Measurements from ENCODE around the gene ELAVL2.

ELAVL2 gene

DNA sequence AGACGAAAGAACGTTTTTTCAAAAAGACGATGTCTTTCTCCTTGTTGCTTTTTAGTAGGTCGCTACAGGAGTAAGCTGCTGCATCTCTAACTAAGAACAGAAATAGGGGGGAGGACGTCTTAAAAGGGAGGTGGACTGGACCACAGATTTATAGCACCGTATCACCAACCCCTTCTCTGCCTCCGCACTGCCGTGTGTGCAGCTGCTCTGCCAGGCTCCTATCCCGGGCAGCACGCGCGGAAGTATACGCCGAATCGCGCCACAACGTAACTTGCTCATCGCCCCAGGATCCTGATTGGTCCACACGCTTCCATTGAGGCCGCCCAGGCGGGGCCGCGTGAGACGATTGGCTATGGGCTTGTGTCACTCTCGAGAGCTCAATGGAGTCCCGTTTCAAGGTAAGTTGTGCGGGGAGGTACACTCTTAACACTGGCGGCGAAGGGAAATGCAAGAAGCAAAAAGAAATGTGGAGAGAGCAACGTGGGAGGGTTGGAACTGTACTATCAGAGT, at the start of gene ELAVL2:
Gene ELAVL2, minus strand, starts transcription at position 121 of the 510 bp plus-strand sequence. CDS start 64,006 bp downstream, outside the sequence.
- peaks cover 41% of the 10 kb centered on the region for H3K27me3 Mint-ChIP-seq (ENCODE audit: low read depth, poor library complexity)

DNA sequence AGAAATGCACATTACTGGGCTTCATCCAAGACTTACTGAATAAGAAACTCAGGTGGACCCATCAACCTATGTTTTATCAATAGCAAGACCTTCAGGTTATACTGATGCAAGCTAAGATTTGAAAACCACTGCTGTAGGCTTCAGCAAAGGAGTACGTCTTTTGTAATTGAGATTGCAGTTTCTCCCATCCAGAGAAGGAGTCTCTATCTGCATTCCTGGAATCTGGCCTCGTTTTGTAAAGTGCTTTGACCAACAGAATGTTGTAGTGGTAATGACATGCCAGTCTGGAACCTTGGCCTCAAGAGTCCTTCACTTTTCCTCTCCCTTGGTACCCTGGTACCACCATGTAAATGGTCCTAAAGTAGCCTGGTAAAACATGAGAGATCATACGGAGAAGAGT, 32.2 kb upstream of the ELAVL2 start:
- Mint-ChIP-seq H3K4me3 (no peak overlapping the region), H3K9me3 (no peaks in the 10 kb centered on the region), H3K36me3 (ENCODE audit: low read depth) (no peaks in the 10 kb centered on the region), H3K4me1 (no peaks in the 10 kb centered on the region), H3K27me3 (ENCODE audit: low read depth, poor library complexity) (peaks cover 7% of the 10 kb centered on the region), H3K27ac (no peak overlapping the region)
- TF ChIP-seq, protein P1, sequence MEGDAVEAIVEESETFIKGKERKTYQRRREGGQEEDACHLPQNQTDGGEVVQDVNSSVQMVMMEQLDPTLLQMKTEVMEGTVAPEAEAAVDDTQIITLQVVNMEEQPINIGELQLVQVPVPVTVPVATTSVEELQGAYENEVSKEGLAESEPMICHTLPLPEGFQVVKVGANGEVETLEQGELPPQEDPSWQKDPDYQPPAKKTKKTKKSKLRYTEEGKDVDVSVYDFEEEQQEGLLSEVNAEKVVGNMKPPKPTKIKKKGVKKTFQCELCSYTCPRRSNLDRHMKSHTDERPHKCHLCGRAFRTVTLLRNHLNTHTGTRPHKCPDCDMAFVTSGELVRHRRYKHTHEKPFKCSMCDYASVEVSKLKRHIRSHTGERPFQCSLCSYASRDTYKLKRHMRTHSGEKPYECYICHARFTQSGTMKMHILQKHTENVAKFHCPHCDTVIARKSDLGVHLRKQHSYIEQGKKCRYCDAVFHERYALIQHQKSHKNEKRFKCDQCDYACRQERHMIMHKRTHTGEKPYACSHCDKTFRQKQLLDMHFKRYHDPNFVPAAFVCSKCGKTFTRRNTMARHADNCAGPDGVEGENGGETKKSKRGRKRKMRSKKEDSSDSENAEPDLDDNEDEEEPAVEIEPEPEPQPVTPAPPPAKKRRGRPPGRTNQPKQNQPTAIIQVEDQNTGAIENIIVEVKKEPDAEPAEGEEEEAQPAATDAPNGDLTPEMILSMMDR (IDR thresholded peaks at IDR 0.05): no peak
- no peak for DNase-seq

More for the DNA sequence above, at the start of gene ELAVL2:
- TF ChIP-seq, protein P1 (IDR thresholded peaks at IDR 0.05): no peak
- H3K4me3 Mint-ChIP-seq: no peak within 1 kb of the TSS
- no peaks in the 10 kb centered on the region for H3K9me3 Mint-ChIP-seq
- peaks cover 20% of the 10 kb centered on the region for H3K4me1 Mint-ChIP-seq
- H3K27ac Mint-ChIP-seq: no peak within 1 kb of the TSS
- no peaks in the 10 kb centered on the region for H3K36me3 Mint-ChIP-seq (ENCODE audit: low read depth)
- DNase-seq: peak; percentile 95

DNA sequence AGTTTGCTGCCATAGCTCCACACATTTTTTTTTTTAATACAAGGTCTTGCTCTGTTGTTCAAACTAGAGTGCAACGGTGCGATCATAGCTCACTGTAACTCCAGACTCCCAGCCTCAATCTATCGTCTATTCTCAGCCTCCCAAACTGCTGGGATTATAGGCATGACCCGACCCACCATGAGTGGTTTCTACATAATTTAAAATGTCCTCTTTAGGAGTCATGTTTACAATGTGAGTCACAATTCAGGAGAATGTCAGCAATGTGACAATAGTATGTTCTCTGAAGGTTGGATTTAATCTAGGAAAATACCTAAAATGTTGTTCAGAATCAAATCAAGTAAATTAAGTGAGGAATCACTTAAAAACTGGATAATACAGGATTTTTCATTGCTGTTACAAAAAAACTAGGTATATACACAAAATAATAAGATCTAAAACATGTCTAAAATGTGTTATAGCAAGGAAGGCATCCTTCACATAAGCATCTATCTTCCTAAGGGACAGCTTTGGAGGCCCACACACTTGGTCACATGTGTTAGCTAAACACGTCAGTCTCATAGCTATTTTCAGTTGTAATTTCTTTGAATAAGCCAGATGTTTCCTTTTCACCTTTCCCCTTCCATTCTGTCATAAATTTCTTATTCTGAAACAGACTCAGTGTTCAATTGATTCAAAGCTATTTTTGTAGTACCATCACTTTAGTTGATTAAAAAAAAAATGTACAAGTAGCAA, 30.0 kb upstream of the ELAVL2 start:
- Mint-ChIP-seq H3K36me3 (ENCODE audit: low read depth) (no peaks in the 10 kb centered on the region), H3K4me1 (peaks cover 7% of the 10 kb centered on the region), H3K27ac (peak overlapping the region; percentile 48), H3K27me3 (ENCODE audit: low read depth, poor library complexity) (peaks cover 18% of the 10 kb centered on the region), H3K9me3 (no peaks in the 10 kb centered on the region), H3K4me3 (no peak overlapping the region)
- TF ChIP-seq, protein P1 (IDR thresholded peaks at IDR 0.05): no peak
- DNase-seq: no peak

DNA sequence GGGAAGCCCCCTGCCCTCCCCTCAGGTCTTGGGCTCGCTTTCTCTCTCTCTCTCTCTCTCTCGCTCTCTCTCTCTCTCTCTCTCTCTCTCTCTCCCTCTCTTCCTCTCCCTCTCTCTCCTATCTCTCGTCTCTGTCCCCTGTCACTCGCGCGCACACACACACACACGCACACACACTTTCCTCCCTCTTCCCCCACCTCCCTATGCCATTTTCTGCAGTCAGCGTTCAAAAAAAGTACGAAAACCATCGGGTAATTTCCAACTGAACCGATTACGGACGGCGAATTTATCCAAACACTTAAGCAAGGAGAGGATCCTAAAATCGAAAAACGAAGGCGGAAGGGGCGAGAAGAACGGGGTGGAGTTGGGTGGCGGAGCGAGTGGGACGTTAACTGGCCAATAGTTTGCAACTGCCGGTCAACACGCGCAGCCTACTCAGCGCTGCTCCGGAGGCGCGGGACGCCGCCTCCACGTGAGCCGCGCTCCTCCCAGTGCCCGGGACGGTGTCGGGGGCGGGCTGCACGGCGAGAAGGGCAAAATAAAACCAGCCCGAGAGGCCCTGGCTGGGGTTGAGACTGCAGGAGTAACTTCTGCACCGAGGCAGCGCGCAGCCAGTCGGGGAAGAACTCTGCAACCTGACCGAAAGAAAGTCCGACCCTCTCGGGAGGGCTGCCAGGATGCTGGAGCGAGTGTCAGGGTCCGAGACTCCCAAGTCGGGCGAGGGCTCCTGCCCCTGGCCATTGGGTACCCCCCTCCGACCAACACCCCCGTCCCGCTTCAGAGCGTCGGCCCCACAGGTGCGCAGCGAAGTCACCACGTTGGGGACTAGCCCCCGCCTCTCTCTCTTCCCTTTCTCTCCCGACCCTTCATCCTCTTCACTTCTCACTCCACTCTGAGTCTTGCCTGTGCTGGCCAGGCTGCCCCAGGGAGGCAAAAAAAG, 24.9 kb upstream of the ELAVL2 start:
- Mint-ChIP-seq H3K27me3 (ENCODE audit: low read depth, poor library complexity) (peaks cover 23% of the 10 kb centered on the region), H3K36me3 (ENCODE audit: low read depth) (no peaks in the 10 kb centered on the region), H3K4me3 (peak overlapping the region; percentile 94), H3K27ac (peak overlapping the region; percentile 54), H3K4me1 (peaks cover 25% of the 10 kb centered on the region), H3K9me3 (no peaks in the 10 kb centered on the region)
- DNase-seq: peak; percentile 70
- TF ChIP-seq, protein P1 (IDR thresholded peaks at IDR 0.05): no peak

DNA sequence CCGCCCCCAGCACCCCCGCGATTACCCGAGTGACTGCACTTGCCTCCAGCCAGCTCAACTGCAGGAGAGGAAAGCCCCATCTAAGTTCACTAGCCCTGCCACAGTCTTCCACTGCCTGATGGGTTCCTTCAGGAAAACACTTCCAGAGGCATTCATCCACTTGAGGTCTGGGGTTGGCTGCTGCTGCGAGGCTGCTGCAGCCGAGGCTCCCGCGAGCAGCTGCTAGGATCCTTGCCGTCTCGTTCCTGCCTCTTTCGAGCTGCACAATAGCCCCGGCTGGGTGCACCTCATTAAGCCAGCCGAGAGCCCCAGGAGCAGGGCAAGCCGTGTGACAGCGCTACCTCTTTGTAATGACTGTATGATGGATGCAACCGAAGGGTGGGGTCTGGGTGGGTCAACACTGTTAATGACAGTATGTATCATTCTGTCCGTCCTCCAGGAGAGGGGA, 24.2 kb upstream of the ELAVL2 start:
- peak; percentile 56 for DNase-seq
- peaks cover 25% of the 10 kb centered on the region for H3K4me1 Mint-ChIP-seq
- TF ChIP-seq, protein P1 (IDR thresholded peaks at IDR 0.05): no peak
- H3K4me3 Mint-ChIP-seq: peak overlapping the region; percentile 94
- H3K27me3 Mint-ChIP-seq (ENCODE audit: low read depth, poor library complexity): peaks cover 23% of the 10 kb centered on the region
- H3K36me3 Mint-ChIP-seq (ENCODE audit: low read depth): no peaks in the 10 kb centered on the region
- peak overlapping the region; percentile 20 for H3K27ac Mint-ChIP-seq
- no peaks in the 10 kb centered on the region for H3K9me3 Mint-ChIP-seq

Measured in nephron progenitor cell (in vitro differentiated cells).